GM23338 (cell line): Measurements from ENCODE around the gene PEAR1. TPM values are rescaled to one million over a fixed set of nuclear protein-coding genes. Genes with fewer than 3 reads are reported as not detected.

Experiments
- ATAC-seq: fragments of 200-7000 bp; cut with Tn5 transposase; 3 replicates; pipeline ENCODE4 v1.9.1; 2020
- DNase-seq: peaks from one replicate; pipeline ENCODE4 v3.0.0-alpha.2; 2015; ENCODE audit warnings: low spot score
- H2AFZ ChIP-seq: fragments of 200-600 bp; sonication (generic); 2 replicates; pipeline ENCODE4 v1.8.0; 2016; ENCODE audit warnings: antibody characterized with exemption, mild to moderate bottlenecking, moderate library complexity
- H3F3A ChIP-seq: fragments of 200-600 bp; sonication (generic); replicated peaks from 2 replicates; pipeline ENCODE4 v1.8.0; 2017; ENCODE audit warnings: antibody characterized with exemption, mixed run types, low read depth
- H3K27ac ChIP-seq: fragments of 200-600 bp; sonication (generic); 2 replicates; pipeline ENCODE4 v1.6.1; 2016; ENCODE audit warnings: low read depth
- H3K27me3 ChIP-seq: fragments of 200-600 bp; sonication (generic); 2 replicates; pipeline ENCODE4 v1.8.0; 2016; ENCODE audit warnings: mild to moderate bottlenecking, mixed run types, moderate library complexity; ENCODE audit not compliant: insufficient read depth
- H3K36me3 ChIP-seq: fragments of 200-600 bp; sonication (generic); 2 replicates; pipeline ENCODE4 v1.8.0; 2016; ENCODE audit warnings: mild to moderate bottlenecking; ENCODE audit not compliant: insufficient read depth
- H3K4me1 ChIP-seq: fragments of 200-600 bp; sonication (generic); 2 replicates; pipeline ENCODE4 v1.8.0; 2016; ENCODE audit warnings: mild to moderate bottlenecking, moderate library complexity; ENCODE audit not compliant: insufficient read depth
- H3K4me2 ChIP-seq: fragments of 200-600 bp; sonication (generic); 2 replicates; pipeline ENCODE4 v1.7.1; 2017; ENCODE audit warnings: mixed run types
- H3K4me3 ChIP-seq: fragments of 200-600 bp; sonication (generic); 2 replicates; pipeline ENCODE4 v1.6.1; 2016; ENCODE audit warnings: mixed run types
- H3K79me2 ChIP-seq: fragments of 200-600 bp; sonication (generic); replicated peaks from 2 replicates; pipeline ENCODE4 v1.8.0; 2017; ENCODE audit warnings: mild to moderate bottlenecking; ENCODE audit not compliant: insufficient read depth
- H3K9me2 ChIP-seq: fragments of 200-600 bp; sonication (generic); 2 replicates; pipeline ENCODE4 v1.8.0; 2017; ENCODE audit not compliant: insufficient read depth
- H4K20me1 ChIP-seq: fragments of 200-600 bp; sonication (generic); replicated peaks from 2 replicates; pipeline ENCODE4 v1.8.0; 2017; ENCODE audit warnings: mild to moderate bottlenecking; ENCODE audit not compliant: insufficient read depth
- H3K27ac Mint-ChIP-seq: 2 replicates; pipeline ENCODE4 v1.8.0; 2020; ENCODE audit warnings: inconsistent platforms, mild to moderate bottlenecking, moderate library complexity, mixed read lengths
- H3K27me3 Mint-ChIP-seq: 3 replicates; pipeline ENCODE4 v1.8.0; 2022; ENCODE audit warnings: low read depth, mild to moderate bottlenecking, moderate library complexity, mixed read lengths, inconsistent platforms; ENCODE audit not compliant: insufficient read depth, poor library complexity
- H3K36me3 Mint-ChIP-seq: 3 replicates; pipeline ENCODE4 v1.8.0; 2021; ENCODE audit warnings: low read depth, mild to moderate bottlenecking, inconsistent platforms, moderate library complexity, mixed read lengths
- H3K4me1 Mint-ChIP-seq: 3 replicates; pipeline ENCODE4 v1.8.0; 2020; ENCODE audit warnings: mild to moderate bottlenecking, inconsistent platforms, mixed read lengths
- H3K4me3 Mint-ChIP-seq: 3 replicates; pipeline ENCODE4 v1.8.0; 2021; ENCODE audit warnings: moderate library complexity, mild to moderate bottlenecking, inconsistent platforms, mixed read lengths
- H3K9me3 Mint-ChIP-seq: 3 replicates; pipeline ENCODE4 v1.8.0; 2020; ENCODE audit warnings: moderate library complexity, mild to moderate bottlenecking, inconsistent platforms, mixed read lengths
- CREB1 ChIP-seq: fragments of 250-450 bp; sonication (Bioruptor Pico); IDR thresholded peaks from 2 replicates; pipeline ENCODE4 v1.5.0; 2020; ENCODE audit warnings: low read depth, mild to moderate bottlenecking, moderate library complexity
- CTCF ChIP-seq, 2 experiments: fragments of 200-600 bp in 1 of 2; sonication (generic) in 1 of 2; conservative IDR thresholded peaks; 2 replicates each; pipeline versions ENCODE4 v1.5.1 to v1.6.1; 2016 to 2017; ENCODE audit warnings: antibody characterized with exemption in 2 of 2, low read depth in 2 of 2, mild to moderate bottlenecking in 2 of 2, moderate library complexity in 1 of 2
- ETS1 ChIP-seq: IDR thresholded peaks from 2 replicates; pipeline ENCODE4 v1.6.1; 2016; ENCODE audit warnings: antibody characterized with exemption
- EZH2phosphoT487 ChIP-seq: fragments of 200-600 bp; sonication (generic); IDR thresholded peaks from one replicate; pipeline ENCODE4 v1.8.1; 2018; ENCODE audit warnings: antibody characterized with exemption; ENCODE audit not compliant: unreplicated experiment
- JUNB ChIP-seq: IDR thresholded peaks from one replicate; pipeline ENCODE4 v1.6.1; 2016; ENCODE audit warnings: antibody characterized with exemption; ENCODE audit not compliant: unreplicated experiment
- POLR2AphosphoS5 ChIP-seq: IDR thresholded peaks from 2 replicates; pipeline ENCODE4 v1.6.1; 2016; ENCODE audit warnings: antibody characterized with exemption, low read depth
- REST ChIP-seq: IDR thresholded peaks from one replicate; pipeline ENCODE4 v1.6.1; 2018; ENCODE audit warnings: antibody characterized with exemption; ENCODE audit not compliant: unreplicated experiment
- STAT1 ChIP-seq: IDR thresholded peaks from one replicate; pipeline ENCODE4 v1.6.1; 2016; ENCODE audit warnings: antibody characterized with exemption; ENCODE audit not compliant: unreplicated experiment
- ZNF114 ChIP-seq: fragments of 250-450 bp; sonication (Bioruptor Pico); IDR thresholded peaks from 2 replicates; pipeline ENCODE4 v1.5.0; 2020; ENCODE audit warnings: mild to moderate bottlenecking, moderate library complexity
- ZNF331 ChIP-seq: fragments of 250-450 bp; sonication (Bioruptor Pico); IDR thresholded peaks from 2 replicates; pipeline ENCODE4 v1.5.0; 2020; ENCODE audit warnings: low read depth, mild to moderate bottlenecking, moderate library complexity
- ZNF462 ChIP-seq: fragments of 250-450 bp; sonication (Bioruptor Pico); IDR thresholded peaks from 2 replicates; pipeline ENCODE4 v1.5.0; 2020; ENCODE audit warnings: mild to moderate bottlenecking, moderate library complexity
- polyA plus RNA-seq: library from polyadenylated mRNA; unstranded; fragments of >200 nt; fragmentation: Nextera tagmentation; extraction: Ambion mirVana; gene quantifications from 2 replicates; pipeline ENCODE4 v1.2.1, GENCODE V29; 2016
- total RNA-seq: library from RNA; depleted of rRNA; stranded (reverse); fragments of >200 nt; shearing (Covaris generic); gene quantifications from 2 replicates; pipeline ENCODE4 v1.2.3, GENCODE V29; 2014

PEAR1 gene
- total and polyA plus RNA-seq, 2 experiments from 2014 or later: 0.28 to 0.47 TPM

GRCh38 chr1:156909671-156910070 is 16.2 kb downstream of the PEAR1 start (continued):
- TF ChIP-seq ETS1 (no peak), REST (no peak), EZH2phosphoT487 (no peak), JUNB (no peak), ZNF331 (CRISPR knock-in tag) (no peak), ZNF114 (CRISPR knock-in tag) (no peak), STAT1 (no peak)

DNA sequence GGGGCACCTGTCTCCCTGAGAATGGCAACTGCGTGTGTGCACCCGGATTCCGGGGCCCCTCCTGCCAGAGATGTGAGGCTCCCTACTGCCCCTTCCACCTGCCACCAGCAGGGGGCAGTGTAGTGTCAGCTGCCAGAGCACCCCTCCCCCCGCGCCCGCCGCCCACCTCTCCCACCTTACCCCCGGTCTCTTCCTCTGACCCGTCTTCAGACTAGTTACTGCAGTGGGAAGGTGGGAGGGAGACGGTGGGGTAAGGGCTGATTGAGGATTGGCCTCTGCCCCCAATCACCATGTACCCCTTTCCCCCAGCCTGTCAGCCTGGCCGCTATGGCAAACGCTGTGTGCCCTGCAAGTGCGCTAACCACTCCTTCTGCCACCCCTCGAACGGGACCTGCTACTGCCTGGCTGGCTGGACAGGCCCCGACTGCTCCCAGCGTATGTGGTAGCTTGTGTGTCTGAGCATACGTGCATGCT is 16.8 kb downstream of the PEAR1 start:
- H3K36me3 Mint-ChIP-seq: no peaks in the 10 kb centered on the region

More for the DNA sequence above, 16.8 kb downstream of the PEAR1 start:
- H3K9me3 Mint-ChIP-seq: no peaks in the 10 kb centered on the region
- Histone ChIP-seq H3K4me1 (peaks cover 11% of the 10 kb centered on the region), H3K4me3 (peak overlapping the region; percentile 61), H3K36me3 (no peaks in the 10 kb centered on the region), H4K20me1 (no peaks in the 10 kb centered on the region; the same call in 1 of the 2 replicates), H3K27me3 (peaks cover 24% of the 10 kb centered on the region; the same call in 1 of the 2 replicates), H3K27ac (no peak overlapping the region), H2AFZ (peak overlapping the region; percentile 72; the same call in 1 of the 2 replicates), H3K4me2 (peak overlapping the region; percentile 85), H3F3A (no peaks in the 10 kb centered on the region; the same call in 1 of the 2 replicates), H3K9me2 (no peaks in the 10 kb centered on the region), H3K79me2 (no peaks in the 10 kb centered on the region)
- peak; percentile 81 for DNase-seq
- peak overlapping the region; percentile 64 for H3K4me3 Mint-ChIP-seq
- no peak overlapping the region for H3K27ac Mint-ChIP-seq
- H3K4me1 Mint-ChIP-seq: peaks cover 19% of the 10 kb centered on the region
- ATAC-seq: peak; percentile 60
- peaks cover 24% of the 10 kb centered on the region for H3K27me3 Mint-ChIP-seq
- TF ChIP-seq ZNF462: no peak
- no peak for TF ChIP-seq ZNF114 (CRISPR knock-in tag)
- no peak for TF ChIP-seq ZNF331 (CRISPR knock-in tag)
- no peak for TF ChIP-seq CREB1
- no peak for TF ChIP-seq STAT1
- TF ChIP-seq CTCF (conservative IDR thresholded peaks at IDR 0.05; ENCODE audit: low read depth in 2 of 2): peak; percentile 77 to 82
- no peak for TF ChIP-seq POLR2AphosphoS5
